Erythroblast (primary cell): Measurements from ENCODE around the gene NFYB.

Experiments
- GATA1 ChIP-seq: IDR thresholded peaks from 2 replicates; pipeline ENCODE4 v1.6.1; 2011; ENCODE audit warnings: low read depth, mild to moderate bottlenecking, control low read depth, low read length, moderate library complexity
- POLR2A ChIP-seq: IDR thresholded peaks from 2 replicates; pipeline ENCODE4 v1.6.1; 2011; ENCODE audit warnings: mild to moderate bottlenecking, low read length

DNA sequence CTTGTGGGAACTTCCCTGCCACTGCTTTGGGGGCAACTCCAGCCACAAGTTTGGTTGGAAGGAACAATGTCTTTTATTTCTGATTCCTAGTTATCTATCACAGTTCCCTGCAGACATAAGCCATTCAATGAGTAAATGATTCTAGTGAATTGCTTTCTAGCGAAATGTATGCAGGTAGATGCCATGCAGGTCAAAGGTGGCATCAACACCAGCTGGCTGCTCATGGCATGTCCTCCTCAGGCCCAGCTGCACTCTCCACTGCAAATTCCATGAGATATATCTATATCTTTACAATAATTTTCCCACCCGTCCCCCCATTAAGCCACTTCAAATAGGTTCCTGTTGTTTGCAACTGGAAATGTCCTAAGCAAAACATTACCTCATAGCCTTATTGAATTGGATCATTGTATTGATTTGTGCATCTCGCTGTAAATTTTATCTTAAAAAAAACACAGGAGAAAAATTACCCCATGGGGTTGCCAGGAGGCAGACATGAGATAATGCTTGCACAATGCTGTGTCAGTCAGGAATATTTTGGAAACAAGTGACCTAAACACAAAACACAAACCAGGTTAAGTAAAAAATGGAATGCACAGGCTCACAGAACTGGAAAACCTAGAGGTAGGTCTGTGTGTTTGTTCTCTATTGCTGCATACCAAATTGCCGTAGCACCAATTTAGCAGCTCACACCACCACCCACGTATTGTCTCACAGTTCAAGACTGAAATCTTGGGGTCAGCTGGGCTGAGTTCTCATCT, 44.8 kb upstream of the NFYB start:
- no peak for TF ChIP-seq POLR2A
- no peak for TF ChIP-seq GATA1
